HepG2 (cell line): Measurements from ENCODE around the gene TMEM198. TPM values are rescaled to one million over a fixed set of nuclear protein-coding genes. Genes with fewer than 3 reads are reported as not detected.

Source experiments
- BRCA1 ChIP-seq: sonication (generic); formaldehyde crosslinking; IDR thresholded peaks from 2 replicates; pipeline ENCODE4 v1.4.0; 2020; ENCODE audit warnings: missing genetic modification reagents
- CEBPG ChIP-seq: IDR thresholded peaks from 2 replicates; pipeline ENCODE4 v1.6.1; 2016
- JARID2 ChIP-seq: sonication (generic); formaldehyde crosslinking; IDR thresholded peaks from 2 replicates; pipeline ENCODE4 v1.8.1; 2023; ENCODE audit warnings: missing genetic modification reagents, inconsistent platforms; ENCODE audit not compliant: insufficient replicate concordance
- KAT8 ChIP-seq: IDR thresholded peaks from 2 replicates; pipeline ENCODE4 v1.6.1; 2016; ENCODE audit warnings: missing genetic modification reagents, missing compliant biosample characterization
- PHF21A ChIP-seq: sonication (generic); formaldehyde crosslinking; IDR thresholded peaks from 2 replicates; pipeline ENCODE4 v1.5.0; 2020; ENCODE audit warnings: mild to moderate bottlenecking, missing genetic modification reagents
- SOX6 ChIP-seq, 2 experiments: fragments of 450-650 bp in 1 of 2; sonication (generic) in 1 of 2; formaldehyde crosslinking in 1 of 2; IDR thresholded peaks; 2 replicates each; pipeline versions ENCODE4 v1.4.0 to v1.6.1; 2017 to 2020; ENCODE audit warnings: antibody characterized with exemption in 1 of 2, mild to moderate bottlenecking in 1 of 2, missing genetic modification reagents in 1 of 2
- SP1 ChIP-seq, 2 experiments: fragments of 450-650 bp in 1 of 2; sonication (generic) in 1 of 2; formaldehyde crosslinking in 1 of 2; IDR thresholded peaks; 2 replicates each; pipeline versions ENCODE4 v1.4.0 to v1.6.1; 2016 to 2020; ENCODE audit warnings: missing genetic modification reagents in 1 of 2
- ZFP41 ChIP-seq: sonication (generic); formaldehyde crosslinking; IDR thresholded peaks from 2 replicates; pipeline ENCODE4 v1.4.0; 2020; ENCODE audit warnings: mild to moderate bottlenecking, missing genetic modification reagents, borderline replicate concordance
- ZNF850 ChIP-seq: sonication (generic); formaldehyde crosslinking; conservative IDR thresholded peaks from 2 replicates; pipeline ENCODE4 v1.9.0; 2021; ENCODE audit warnings: mild to moderate bottlenecking, missing genetic modification reagents
- polyA plus RNA-seq, 8 experiments: library from polyadenylated mRNA; depleted of rRNA in 3 of 8; stranded (reverse) in 7 of 8; unstranded in 1 of 8; fragments of >200 nt; fragmentation: Illumina TruSeq in 4 of 8; extraction: Trizol in 4 of 8; gene quantifications; 2 replicates each; pipeline versions ENCODE4 v1.2.1 to v1.2.3, GENCODE V29; 2011 to 2016; ENCODE audit warnings: low read depth in 4 of 8, missing spikeins in 1 of 8, mixed read lengths in 1 of 8; ENCODE audit not compliant: insufficient read depth in 1 of 8
- total RNA-seq, 5 experiments: library from RNA; depleted of rRNA; stranded (reverse); fragments of >200 nt; fragmentation: Illumina TruSeq; extraction: Trizol; gene quantifications; 2 replicates each; pipeline ENCODE4 v1.2.3, GENCODE V29; 2016; ENCODE audit warnings: low read depth in 1 of 5
- TF ChIP-seq, protein P1 (sequence below): sonication (generic); formaldehyde crosslinking; conservative IDR thresholded peaks from 2 replicates; pipeline ENCODE4 v1.4.0; 2020; ENCODE audit warnings: mild to moderate bottlenecking, missing genetic modification reagents, moderate library complexity
- TF ChIP-seq, protein P2 (sequence below): sonication (generic); formaldehyde crosslinking; conservative IDR thresholded peaks from 2 replicates; pipeline ENCODE4 v1.4.0; 2020; ENCODE audit warnings: missing genetic modification reagents
- TF ChIP-seq, protein P3 (sequence below): sonication (generic); formaldehyde crosslinking; IDR thresholded peaks from 2 replicates; pipeline ENCODE4 v1.5.0; 2020; ENCODE audit warnings: missing genetic modification reagents
- TF ChIP-seq, protein P4 (sequence below): sonication (generic); formaldehyde crosslinking; IDR thresholded peaks from 2 replicates; pipeline ENCODE4 v1.4.0; 2020; ENCODE audit warnings: missing genetic modification reagents
- TF ChIP-seq, protein P5 (sequence below): sonication (generic); formaldehyde crosslinking; IDR thresholded peaks from 2 replicates; pipeline ENCODE4 v1.4.0; 2020; ENCODE audit warnings: missing genetic modification reagents, borderline replicate concordance

The TMEM198 gene
- total and polyA plus RNA-seq, 2 of the 13 experiments (the other 11 are each of a cell fraction or from before 2014, with no cell fraction given), result 17.3 to 23.5 TPM

DNA sequence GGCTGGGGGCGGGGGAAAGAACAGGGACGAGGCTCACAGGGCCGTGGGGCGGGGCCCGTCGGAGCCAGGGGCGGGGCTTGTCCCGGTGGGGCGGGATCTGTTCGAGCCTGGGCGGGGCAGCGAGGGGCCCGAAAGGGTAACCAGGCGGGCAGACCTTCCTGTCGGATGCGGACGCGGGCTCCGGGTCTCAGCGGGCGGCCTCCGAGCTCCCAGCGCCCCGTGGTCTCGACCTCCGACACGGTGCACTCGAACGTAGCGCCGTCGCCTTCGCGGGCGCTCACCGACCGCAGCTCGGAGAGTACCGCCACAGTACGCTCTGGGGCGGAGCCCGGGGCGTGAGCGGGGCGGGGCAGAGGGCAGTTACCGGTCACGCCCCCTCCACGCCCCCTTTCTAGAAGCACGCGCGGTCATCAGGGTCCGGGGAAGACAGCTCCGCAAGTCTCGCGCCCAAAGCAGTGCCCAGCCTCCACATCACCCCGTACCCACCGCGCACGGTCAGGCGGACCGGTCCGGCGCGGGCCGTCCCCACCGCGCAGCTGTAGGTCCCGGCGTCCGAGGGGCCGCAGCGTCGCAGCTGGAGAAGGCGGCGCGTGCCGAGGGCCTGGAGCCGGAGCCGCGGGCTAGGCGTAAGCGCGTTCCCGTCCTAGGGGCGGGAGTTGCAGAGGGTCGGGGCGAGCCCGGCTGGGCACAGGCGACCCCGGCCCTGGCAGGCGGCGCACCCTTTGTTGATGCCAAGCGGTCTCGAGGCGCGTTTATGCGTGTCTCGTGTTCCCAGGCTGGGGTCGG is 8.7 kb downstream of the TMEM198 start (continued):
- TF ChIP-seq, protein P1, sequence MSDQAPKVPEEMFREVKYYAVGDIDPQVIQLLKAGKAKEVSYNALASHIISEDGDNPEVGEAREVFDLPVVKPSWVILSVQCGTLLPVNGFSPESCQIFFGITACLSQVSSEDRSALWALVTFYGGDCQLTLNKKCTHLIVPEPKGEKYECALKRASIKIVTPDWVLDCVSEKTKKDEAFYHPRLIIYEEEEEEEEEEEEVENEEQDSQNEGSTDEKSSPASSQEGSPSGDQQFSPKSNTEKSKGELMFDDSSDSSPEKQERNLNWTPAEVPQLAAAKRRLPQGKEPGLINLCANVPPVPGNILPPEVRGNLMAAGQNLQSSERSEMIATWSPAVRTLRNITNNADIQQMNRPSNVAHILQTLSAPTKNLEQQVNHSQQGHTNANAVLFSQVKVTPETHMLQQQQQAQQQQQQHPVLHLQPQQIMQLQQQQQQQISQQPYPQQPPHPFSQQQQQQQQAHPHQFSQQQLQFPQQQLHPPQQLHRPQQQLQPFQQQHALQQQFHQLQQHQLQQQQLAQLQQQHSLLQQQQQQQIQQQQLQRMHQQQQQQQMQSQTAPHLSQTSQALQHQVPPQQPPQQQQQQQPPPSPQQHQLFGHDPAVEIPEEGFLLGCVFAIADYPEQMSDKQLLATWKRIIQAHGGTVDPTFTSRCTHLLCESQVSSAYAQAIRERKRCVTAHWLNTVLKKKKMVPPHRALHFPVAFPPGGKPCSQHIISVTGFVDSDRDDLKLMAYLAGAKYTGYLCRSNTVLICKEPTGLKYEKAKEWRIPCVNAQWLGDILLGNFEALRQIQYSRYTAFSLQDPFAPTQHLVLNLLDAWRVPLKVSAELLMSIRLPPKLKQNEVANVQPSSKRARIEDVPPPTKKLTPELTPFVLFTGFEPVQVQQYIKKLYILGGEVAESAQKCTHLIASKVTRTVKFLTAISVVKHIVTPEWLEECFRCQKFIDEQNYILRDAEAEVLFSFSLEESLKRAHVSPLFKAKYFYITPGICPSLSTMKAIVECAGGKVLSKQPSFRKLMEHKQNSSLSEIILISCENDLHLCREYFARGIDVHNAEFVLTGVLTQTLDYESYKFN (CRISPR knock-in tag), result peak; percentile 33; the same call in 1 of the 2 replicates
- TF ChIP-seq BRCA1 (CRISPR knock-in tag) (no peak), JARID2 (CRISPR knock-in tag) (no peak), ZNF850 (CRISPR knock-in tag) (no peak), SP1 (IDR thresholded peaks at IDR 0.05) (peak; percentile 92), SP1 (CRISPR knock-in tag; IDR thresholded peaks at IDR 0.05) (peak; percentile 97), PHF21A (peak; percentile 53), ZFP41 (CRISPR knock-in tag) (peak; percentile 80; the same call in 1 of the 2 replicates), SOX6 (IDR thresholded peaks at IDR 0.05) (no peak), SOX6 (CRISPR knock-in tag; IDR thresholded peaks at IDR 0.05) (peak; percentile 68), CEBPG (CRISPR knock-in tag) (no peak), KAT8 (peak; percentile 35)
- TF ChIP-seq, protein P2, sequence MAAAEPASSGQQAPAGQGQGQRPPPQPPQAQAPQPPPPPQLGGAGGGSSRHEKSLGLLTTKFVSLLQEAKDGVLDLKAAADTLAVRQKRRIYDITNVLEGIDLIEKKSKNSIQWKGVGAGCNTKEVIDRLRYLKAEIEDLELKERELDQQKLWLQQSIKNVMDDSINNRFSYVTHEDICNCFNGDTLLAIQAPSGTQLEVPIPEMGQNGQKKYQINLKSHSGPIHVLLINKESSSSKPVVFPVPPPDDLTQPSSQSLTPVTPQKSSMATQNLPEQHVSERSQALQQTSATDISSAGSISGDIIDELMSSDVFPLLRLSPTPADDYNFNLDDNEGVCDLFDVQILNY (CRISPR knock-in tag), result peak; percentile 62; the same call in 1 of the 2 replicates
- TF ChIP-seq, protein P3, sequence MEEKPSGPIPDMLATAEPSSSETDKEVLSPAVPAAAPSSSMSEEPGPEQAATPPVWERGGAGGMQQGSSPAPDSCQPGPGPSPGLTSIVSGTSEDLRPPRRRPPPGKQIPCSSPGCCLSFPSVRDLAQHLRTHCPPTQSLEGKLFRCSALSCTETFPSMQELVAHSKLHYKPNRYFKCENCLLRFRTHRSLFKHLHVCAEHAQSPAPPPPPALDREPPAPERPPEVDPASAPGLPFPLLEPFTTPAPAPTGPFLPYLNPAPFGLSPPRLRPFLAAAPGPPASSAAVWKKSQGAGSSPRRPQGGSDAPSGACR (CRISPR knock-in tag), result no peak
- TF ChIP-seq, protein P4, sequence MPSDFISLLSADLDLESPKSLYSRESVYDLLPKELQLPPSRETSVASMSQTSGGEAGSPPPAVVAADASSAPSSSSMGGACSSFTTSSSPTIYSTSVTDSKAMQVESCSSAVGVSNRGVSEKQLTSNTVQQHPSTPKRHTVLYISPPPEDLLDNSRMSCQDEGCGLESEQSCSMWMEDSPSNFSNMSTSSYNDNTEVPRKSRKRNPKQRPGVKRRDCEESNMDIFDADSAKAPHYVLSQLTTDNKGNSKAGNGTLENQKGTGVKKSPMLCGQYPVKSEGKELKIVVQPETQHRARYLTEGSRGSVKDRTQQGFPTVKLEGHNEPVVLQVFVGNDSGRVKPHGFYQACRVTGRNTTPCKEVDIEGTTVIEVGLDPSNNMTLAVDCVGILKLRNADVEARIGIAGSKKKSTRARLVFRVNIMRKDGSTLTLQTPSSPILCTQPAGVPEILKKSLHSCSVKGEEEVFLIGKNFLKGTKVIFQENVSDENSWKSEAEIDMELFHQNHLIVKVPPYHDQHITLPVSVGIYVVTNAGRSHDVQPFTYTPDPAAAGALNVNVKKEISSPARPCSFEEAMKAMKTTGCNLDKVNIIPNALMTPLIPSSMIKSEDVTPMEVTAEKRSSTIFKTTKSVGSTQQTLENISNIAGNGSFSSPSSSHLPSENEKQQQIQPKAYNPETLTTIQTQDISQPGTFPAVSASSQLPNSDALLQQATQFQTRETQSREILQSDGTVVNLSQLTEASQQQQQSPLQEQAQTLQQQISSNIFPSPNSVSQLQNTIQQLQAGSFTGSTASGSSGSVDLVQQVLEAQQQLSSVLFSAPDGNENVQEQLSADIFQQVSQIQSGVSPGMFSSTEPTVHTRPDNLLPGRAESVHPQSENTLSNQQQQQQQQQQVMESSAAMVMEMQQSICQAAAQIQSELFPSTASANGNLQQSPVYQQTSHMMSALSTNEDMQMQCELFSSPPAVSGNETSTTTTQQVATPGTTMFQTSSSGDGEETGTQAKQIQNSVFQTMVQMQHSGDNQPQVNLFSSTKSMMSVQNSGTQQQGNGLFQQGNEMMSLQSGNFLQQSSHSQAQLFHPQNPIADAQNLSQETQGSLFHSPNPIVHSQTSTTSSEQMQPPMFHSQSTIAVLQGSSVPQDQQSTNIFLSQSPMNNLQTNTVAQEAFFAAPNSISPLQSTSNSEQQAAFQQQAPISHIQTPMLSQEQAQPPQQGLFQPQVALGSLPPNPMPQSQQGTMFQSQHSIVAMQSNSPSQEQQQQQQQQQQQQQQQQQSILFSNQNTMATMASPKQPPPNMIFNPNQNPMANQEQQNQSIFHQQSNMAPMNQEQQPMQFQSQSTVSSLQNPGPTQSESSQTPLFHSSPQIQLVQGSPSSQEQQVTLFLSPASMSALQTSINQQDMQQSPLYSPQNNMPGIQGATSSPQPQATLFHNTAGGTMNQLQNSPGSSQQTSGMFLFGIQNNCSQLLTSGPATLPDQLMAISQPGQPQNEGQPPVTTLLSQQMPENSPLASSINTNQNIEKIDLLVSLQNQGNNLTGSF (CRISPR knock-in tag), result peak; percentile 95
- TF ChIP-seq, protein P5, sequence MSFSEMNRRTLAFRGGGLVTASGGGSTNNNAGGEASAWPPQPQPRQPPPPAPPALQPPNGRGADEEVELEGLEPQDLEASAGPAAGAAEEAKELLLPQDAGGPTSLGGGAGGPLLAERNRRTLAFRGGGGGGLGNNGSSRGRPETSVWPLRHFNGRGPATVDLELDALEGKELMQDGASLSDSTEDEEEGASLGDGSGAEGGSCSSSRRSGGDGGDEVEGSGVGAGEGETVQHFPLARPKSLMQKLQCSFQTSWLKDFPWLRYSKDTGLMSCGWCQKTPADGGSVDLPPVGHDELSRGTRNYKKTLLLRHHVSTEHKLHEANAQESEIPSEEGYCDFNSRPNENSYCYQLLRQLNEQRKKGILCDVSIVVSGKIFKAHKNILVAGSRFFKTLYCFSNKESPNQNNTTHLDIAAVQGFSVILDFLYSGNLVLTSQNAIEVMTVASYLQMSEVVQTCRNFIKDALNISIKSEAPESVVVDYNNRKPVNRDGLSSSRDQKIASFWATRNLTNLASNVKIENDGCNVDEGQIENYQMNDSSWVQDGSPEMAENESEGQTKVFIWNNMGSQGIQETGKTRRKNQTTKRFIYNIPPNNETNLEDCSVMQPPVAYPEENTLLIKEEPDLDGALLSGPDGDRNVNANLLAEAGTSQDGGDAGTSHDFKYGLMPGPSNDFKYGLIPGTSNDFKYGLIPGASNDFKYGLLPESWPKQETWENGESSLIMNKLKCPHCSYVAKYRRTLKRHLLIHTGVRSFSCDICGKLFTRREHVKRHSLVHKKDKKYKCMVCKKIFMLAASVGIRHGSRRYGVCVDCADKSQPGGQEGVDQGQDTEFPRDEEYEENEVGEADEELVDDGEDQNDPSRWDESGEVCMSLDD (CRISPR knock-in tag), result no peak
